Urinary bladder (tissue), 4 donors: Measurements from ENCODE around the gene RIPK3. TPM values are rescaled to one million over a fixed set of nuclear protein-coding genes. Genes with fewer than 3 reads are reported as not detected.
"Not testable (repeated sequence)": the region's sequence is repeated elsewhere in the genome, so short reads cannot be mapped to it uniquely, and the experiment has no call there.

Experiments used
- DNase-seq: peaks from one replicate; pipeline ENCODE4 v3.0.0-alpha.2; 2015; ENCODE audit errors: extremely low spot score
- H3K27ac ChIP-seq: one replicate; pipeline ENCODE4 v1.5.1; 2013; ENCODE audit warnings: low read depth, mild to moderate bottlenecking, moderate library complexity
- H3K36me3 ChIP-seq: one replicate; pipeline ENCODE4 v1.6.1; 2013; ENCODE audit warnings: mild to moderate bottlenecking, moderate library complexity; ENCODE audit not compliant: insufficient read depth
- H3K4me1 ChIP-seq: one replicate; pipeline ENCODE4 v1.6.1; 2013; ENCODE audit warnings: mild to moderate bottlenecking, moderate library complexity; ENCODE audit not compliant: insufficient read depth
- H3K4me3 ChIP-seq: one replicate; pipeline ENCODE4 v1.5.1; 2013; ENCODE audit warnings: low read depth, low read length
- WGBS: extraction: QIAGEN DNeasy Blood & Tissue Kit; methylation state at CpG from one replicate; pipeline ENCODE4 v1.1.7; 2013; 5-methylcytosine and 5-hydroxymethylcytosine counted together
- polyA plus RNA-seq: library from polyadenylated mRNA; stranded (reverse); fragments of 200-250 nt; gene quantifications from one replicate; pipeline ENCODE4 v1.2.3, GENCODE V29; 2013
- total RNA-seq: library from RNA; depleted of rRNA; stranded (reverse); fragments of >200 nt; gene quantifications from one replicate; pipeline ENCODE4 v1.2.3, GENCODE V29; 2014
- donor health status: healthy with polysubstance abuse.
- donor health status: healthy.

RIPK3 gene
- total RNA-seq: 4.4 TPM
- polyA plus RNA-seq: 7.8 TPM

GRCh38 chr14:24339284-24340151 is at the start of gene RIPK3:
TSS of gene RIPK3 (minus strand) at chr14:24339991. CDS start at chr14:24339826, 165 bp downstream.
- 15% methylated on average over 51 of the region's 51 CpGs for WGBS
- Histone ChIP-seq H3K27ac (no peak within 1 kb of the TSS), H3K36me3 (peaks cover 3% of the 10 kb centered on the region), H3K4me1 (no peaks in the 10 kb centered on the region), H3K4me3 (peak within 1 kb of the TSS; percentile 38)
- DNase-seq: peak; percentile 33

GRCh38 chr14:24389226-24389848 is 49.5 kb upstream of the RIPK3 start:
- Histone ChIP-seq H3K4me3 (no peak overlapping the region), H3K4me1 (no peaks in the 10 kb centered on the region), H3K27ac (no peak overlapping the region), H3K36me3 (no peaks in the 10 kb centered on the region)
- DNase-seq: no peak
- 43% methylated on average over 11 of the region's 11 CpGs for WGBS

GRCh38 chr14:24388474-24389179 is 48.8 kb upstream of the RIPK3 start:
- DNase-seq: no peak
- Histone ChIP-seq H3K27ac (no peak overlapping the region), H3K4me1 (no peaks in the 10 kb centered on the region), H3K36me3 (no peaks in the 10 kb centered on the region), H3K4me3 (no peak overlapping the region)
- 51% methylated on average over 2 of the region's 2 CpGs for WGBS

GRCh38 chr14:24387579-24387978 is 47.8 kb upstream of the RIPK3 start:
- 93% methylated on average over 5 of the region's 5 CpGs for WGBS
- H3K27ac ChIP-seq, H3K4me3 ChIP-seq, H3K36me3 ChIP-seq, H3K4me1 ChIP-seq, DNase-seq: not testable (repeated sequence)

GRCh38 chr14:24387009-24387345 is 47.2 kb upstream of the RIPK3 start:
- DNase-seq: no peak
- WGBS: 74% methylated on average over 2 of the region's 2 CpGs
- H3K36me3 ChIP-seq: no peaks in the 10 kb centered on the region
- H3K4me1 ChIP-seq: no peaks in the 10 kb centered on the region
- no peak overlapping the region for H3K27ac ChIP-seq
- no peak overlapping the region for H3K4me3 ChIP-seq

GRCh38 chr14:24385524-24385923 is 45.7 kb upstream of the RIPK3 start:
- Histone ChIP-seq H3K4me1 (no peaks in the 10 kb centered on the region), H3K27ac (no peak overlapping the region), H3K4me3 (no peak overlapping the region), H3K36me3 (no peaks in the 10 kb centered on the region)
- 76% methylated on average over 4 of the region's 4 CpGs for WGBS
- DNase-seq: no peak

GRCh38 chr14:24384169-24384568 is 44.4 kb upstream of the RIPK3 start:
- H3K27ac ChIP-seq: no peak overlapping the region
- no peaks in the 10 kb centered on the region for H3K4me1 ChIP-seq
- no peaks in the 10 kb centered on the region for H3K36me3 ChIP-seq
- DNase-seq: no peak
- H3K4me3 ChIP-seq: no peak overlapping the region
- 85% methylated on average over 4 of the region's 4 CpGs for WGBS

- 61% methylated on average over 4 of the region's 4 CpGs for WGBS
- no peaks in the 10 kb centered on the region for H3K36me3 ChIP-seq
- H3K27ac ChIP-seq: no peak overlapping the region
- H3K4me1 ChIP-seq: no peaks in the 10 kb centered on the region
- H3K4me3 ChIP-seq: no peak overlapping the region
- DNase-seq: no peak
Observed at GRCh38 chr14:24382064-24382371, 42.2 kb upstream of the RIPK3 start.

- DNase-seq: no peak
- no peak overlapping the region for H3K4me3 ChIP-seq
- no peaks in the 10 kb centered on the region for H3K36me3 ChIP-seq
- H3K27ac ChIP-seq: no peak overlapping the region
- H3K4me1 ChIP-seq: no peaks in the 10 kb centered on the region
- WGBS: 85% methylated on average over 8 of the region's 8 CpGs
Observed at GRCh38 chr14:24381363-24382063, 41.7 kb upstream of the RIPK3 start.

GRCh38 chr14:24379907-24380730 is 40.3 kb upstream of the RIPK3 start:
- DNase-seq: no peak
- Histone ChIP-seq H3K4me1 (no peaks in the 10 kb centered on the region), H3K27ac (no peak overlapping the region), H3K4me3 (no peak overlapping the region), H3K36me3 (no peaks in the 10 kb centered on the region)
- WGBS: 74% methylated on average over 15 of the region's 15 CpGs

GRCh38 chr14:24378981-24379906 is 39.5 kb upstream of the RIPK3 start:
- no peaks in the 10 kb centered on the region for H3K36me3 ChIP-seq
- no peak overlapping the region for H3K4me3 ChIP-seq
- no peaks in the 10 kb centered on the region for H3K4me1 ChIP-seq
- DNase-seq: no peak
- 64% methylated on average over 7 of the region's 7 CpGs for WGBS
- no peak overlapping the region for H3K27ac ChIP-seq

- H3K27ac ChIP-seq: no peak overlapping the region
- DNase-seq: no peak
- no peaks in the 10 kb centered on the region for H3K36me3 ChIP-seq
- no peak overlapping the region for H3K4me3 ChIP-seq
- WGBS: 63% methylated on average over 3 of the region's 3 CpGs
- no peaks in the 10 kb centered on the region for H3K4me1 ChIP-seq
Observed at GRCh38 chr14:24378327-24378726, 38.5 kb upstream of the RIPK3 start.
